Right lobe of liver (tissue), 4 donors: ENCODE data around the gene FNIP2.

Source experiments
- CTCF ChIP-seq, 4 donors: fragments of 200-600 bp in 3 of 4; fragments of 450-650 bp in 1 of 4; IDR thresholded peaks; one replicate each; pipeline versions ENCODE4 v1.5.1 to v1.8.0; 2016 to 2022; ENCODE audit warnings: antibody characterized with exemption in 4 of 4, mild to moderate bottlenecking in 2 of 4
- POLR2A ChIP-seq: fragments of 450-650 bp; IDR thresholded peaks from one replicate; pipeline ENCODE4 v1.6.1; 2017; ENCODE audit warnings: antibody characterized with exemption, mild to moderate bottlenecking
- donor health status: DM: no; HTN: no; CAD: no.
- donor health status: DM: no; HTN: no; CAD: no.
- donor health status: DM: no; HTN: yes; CAD: no.

- TF ChIP-seq CTCF (IDR thresholded peaks at IDR 0.05) (no peak), POLR2A (no peak)
Observed at GRCh38 chr4:158877069-158877468, 108.2 kb downstream of the FNIP2 start.
